HG03045 (cell line): Measurements from ENCODE around the gene SPINK7.
"Not testable (repeated sequence)": the region's sequence is repeated elsewhere in the genome, so short reads cannot be mapped to it uniquely, and the experiment has no call there.

Experiments
- ATAC-seq: cut with Tn5 transposase; IDR thresholded peaks from one replicate; pipeline ENCODE4 v1.9.1; 2021; ENCODE audit warnings: mild to moderate bottlenecking, moderate library complexity; ENCODE audit not compliant: unreplicated experiment

The SPINK7 gene

GRCh38 chr5:148312153-148312552, at the start of gene SPINK7:
SPINK7 (plus strand) TSS chr5:148312423; CDS start chr5:148312484, 61 bp downstream.
- no peak for ATAC-seq

DNA sequence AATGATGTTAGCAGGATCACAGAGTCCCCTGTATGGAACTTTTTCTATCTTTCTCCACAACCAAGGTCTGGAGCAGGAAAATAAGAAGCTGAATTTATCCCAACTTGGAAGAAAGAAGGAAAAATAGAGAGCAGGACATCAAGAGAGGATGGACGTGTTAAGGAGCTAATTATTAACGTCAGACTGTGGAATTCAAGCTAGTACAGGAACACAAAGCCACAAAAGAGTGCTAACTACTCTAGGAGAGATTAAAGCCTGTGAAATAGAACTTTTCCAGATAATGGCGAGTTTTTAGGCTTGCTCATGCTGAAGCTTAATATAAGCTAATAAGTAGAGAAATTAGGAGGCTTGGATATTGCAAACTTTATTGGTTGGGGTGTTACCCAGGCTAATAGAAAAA, 44.3 kb upstream of the SPINK7 start:
- ATAC-seq: no peak

DNA sequence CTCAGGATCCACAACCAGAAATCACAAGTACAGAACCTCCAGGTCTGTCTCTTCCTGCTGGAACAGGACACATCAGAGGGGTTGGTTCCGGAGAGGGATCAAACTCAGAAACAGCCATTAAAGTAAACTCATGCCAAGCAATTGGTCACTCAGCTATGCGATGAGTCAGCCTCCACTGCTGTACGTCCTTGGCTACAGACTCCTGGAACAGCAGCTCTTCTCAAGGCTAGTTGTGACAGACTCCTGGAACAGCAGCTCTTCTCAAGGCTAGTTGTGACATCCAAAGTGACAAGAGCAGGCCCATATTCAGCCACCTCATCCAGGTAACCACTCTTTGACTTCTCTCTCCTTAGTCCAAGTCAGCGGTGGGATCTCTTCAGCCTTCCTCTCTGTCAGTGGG, 43.7 kb upstream of the SPINK7 start, which contains the start of gene SPINK13:
Gene SPINK13, plus strand, starts transcription at position 229 of the 400 bp plus-strand sequence. CDS start 1,279 bp downstream, outside the sequence.
- no peak for ATAC-seq

DNA sequence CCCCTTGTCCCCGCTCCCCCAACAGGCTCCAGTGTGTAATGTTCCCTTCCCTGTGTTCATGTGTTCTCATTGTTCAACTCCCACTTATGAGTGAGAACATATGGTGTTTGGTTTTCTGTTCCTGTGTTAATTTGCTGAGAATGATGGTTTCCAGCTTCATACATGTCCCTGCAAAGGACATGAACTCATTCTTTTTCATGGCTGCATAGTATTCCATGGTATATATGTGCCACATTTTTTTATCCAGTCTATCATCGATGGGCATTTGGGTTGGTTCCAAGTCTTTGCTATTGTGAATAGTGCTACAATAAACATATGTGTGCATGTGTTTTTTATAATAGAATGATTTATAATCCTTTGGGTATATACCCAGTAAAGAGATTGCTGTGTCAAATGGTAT, 37.1 kb upstream of the SPINK7 start:
- not testable (repeated sequence) for ATAC-seq

DNA sequence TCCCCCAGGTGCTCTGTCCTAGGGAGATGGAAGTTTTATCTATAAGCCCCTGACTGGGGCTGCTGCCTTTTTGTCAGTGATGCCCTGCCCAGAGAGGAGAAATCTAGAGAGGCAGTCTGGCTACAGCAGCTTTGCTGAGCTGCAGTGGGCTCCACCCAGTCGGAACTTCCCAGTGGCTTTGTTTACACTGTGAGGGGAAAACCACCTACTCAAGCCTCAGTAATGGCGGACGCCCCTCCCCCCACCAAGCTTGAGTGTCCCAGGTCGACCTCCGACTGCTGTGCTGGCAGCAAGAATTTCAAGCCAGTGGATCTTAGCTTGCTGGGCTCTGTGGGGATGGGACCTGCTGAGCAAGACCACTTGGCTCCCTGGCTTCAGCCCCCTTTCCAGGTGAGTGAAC, 31.3 kb upstream of the SPINK7 start:
- not testable (repeated sequence) for ATAC-seq

DNA sequence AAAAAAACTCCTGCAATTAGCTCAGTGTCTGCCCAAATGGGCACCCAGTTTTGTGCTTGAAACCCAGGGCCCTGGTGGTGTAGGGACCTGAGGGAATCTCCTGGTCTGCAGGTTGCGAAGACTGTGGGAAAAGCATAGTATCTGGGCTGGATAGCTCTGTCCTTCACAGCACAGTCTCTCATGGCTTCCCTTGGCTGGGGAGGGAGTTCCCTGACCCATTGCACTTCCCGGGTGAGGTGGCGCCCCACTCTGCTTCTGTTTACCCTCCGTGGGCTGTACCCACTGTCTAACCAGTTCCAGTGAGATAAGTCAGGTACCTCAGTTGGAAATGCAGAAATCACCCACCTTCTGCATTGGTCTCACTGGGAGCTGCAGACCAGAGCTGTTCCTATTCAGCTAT, 30.9 kb upstream of the SPINK7 start:
- ATAC-seq: not testable (repeated sequence)

- no peak for ATAC-seq
These were observed 21.7 kb upstream of the SPINK7 start for GRCh38 chr5:148290271-148291195.

DNA sequence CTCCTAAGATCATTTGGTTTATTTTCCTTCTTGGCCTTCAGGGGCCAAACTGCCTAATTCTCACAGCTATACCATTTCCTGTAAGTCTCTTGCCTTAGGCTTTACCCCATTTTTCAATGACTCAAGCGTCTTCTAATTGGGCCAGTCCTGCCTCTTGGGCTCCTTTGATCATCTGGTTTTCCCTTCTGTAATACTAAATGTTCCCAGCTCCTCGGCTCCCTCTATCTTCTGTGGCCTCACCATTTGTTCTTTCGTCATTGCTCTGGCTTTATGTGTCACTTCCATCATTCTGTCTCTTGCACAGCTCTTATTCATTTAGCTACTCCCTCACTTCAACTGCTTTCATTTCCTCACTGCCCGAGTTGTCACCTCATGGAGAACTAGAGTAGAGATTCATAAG, 14.5 kb upstream of the SPINK7 start:
- no peak for ATAC-seq

GRCh38 chr5:148306446-148306845, 5.8 kb upstream of the SPINK7 start:
- no peak for ATAC-seq

GRCh38 chr5:148309019-148309418, 3.2 kb upstream of the SPINK7 start:
- no peak for ATAC-seq

DNA sequence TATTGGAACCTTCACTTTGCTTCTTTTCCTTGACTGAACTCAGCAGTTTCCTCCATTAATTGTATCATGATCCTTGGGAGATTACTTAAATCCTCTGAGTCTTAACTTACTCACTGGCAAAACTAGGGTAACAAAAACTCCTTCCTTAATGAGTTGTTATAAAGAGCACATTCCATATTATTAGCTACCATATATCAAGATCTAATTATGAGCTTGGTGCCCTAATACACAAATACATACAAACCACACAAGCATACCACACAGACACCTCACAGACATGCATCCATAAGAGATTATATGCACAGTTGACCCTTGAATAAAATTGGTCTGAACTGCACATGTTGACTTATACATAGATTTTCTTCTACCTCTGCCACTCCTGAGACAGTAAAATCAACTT, 2.5 kb upstream of the SPINK7 start:
- ATAC-seq: no peak

GRCh38 chr5:148311484-148311883, 739 bp upstream of the SPINK7 start:
- no peak for ATAC-seq

- ATAC-seq: no peak
These were observed 2.0 kb downstream of the SPINK7 start for GRCh38 chr5:148314187-148314586.

DNA sequence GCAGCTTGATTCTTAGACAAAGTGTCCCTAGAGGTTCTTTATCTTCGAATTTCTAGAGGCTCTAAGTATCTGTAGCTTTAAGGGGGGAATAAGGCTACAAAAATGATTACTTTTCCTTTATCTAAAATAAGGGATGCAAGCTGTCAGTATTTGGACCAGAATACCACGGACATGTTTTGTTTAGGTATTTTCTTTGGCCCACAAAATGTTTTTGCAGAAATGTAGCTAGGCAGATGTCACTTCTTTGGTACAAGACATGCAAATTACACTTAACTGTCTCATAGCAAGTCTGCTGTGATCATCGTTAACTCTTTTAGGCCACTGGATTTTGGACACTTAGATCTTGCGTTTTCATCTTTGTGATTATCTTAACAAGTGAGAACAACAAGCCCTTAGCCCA, 2.5 kb downstream of the SPINK7 start:
- no peak for ATAC-seq

GRCh38 chr5:148320011-148320963, 8.1 kb downstream of the SPINK7 start:
- not testable (repeated sequence) for ATAC-seq

GRCh38 chr5:148333262-148333849, 21.1 kb downstream of the SPINK7 start:
- ATAC-seq: no peak

DNA sequence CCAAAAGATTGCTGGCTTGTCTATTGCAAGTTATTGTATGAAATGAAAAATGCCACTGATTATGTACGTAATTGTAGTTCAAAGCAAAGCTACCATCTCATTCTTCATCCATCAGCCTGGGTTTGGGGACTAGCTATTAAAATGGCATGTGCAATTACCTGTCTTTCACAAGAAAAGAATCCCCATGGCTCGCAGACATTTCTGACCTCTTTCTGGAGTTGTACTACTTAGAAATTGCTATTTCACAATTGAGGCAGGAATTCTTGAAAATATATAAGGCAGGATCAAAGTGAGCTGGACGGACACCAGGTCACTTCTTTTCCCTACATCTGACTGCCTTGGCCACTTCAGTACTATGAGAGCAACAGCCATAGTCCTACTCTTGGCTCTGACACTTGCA, 23.0 kb downstream of the SPINK7 start, which contains the start of gene SPINK9:
Gene SPINK9, plus strand, starts transcription at position 301 of the 400 bp plus-strand sequence. Its CDS starts 55 bp downstream, at position 356.
- ATAC-seq: no peak

DNA sequence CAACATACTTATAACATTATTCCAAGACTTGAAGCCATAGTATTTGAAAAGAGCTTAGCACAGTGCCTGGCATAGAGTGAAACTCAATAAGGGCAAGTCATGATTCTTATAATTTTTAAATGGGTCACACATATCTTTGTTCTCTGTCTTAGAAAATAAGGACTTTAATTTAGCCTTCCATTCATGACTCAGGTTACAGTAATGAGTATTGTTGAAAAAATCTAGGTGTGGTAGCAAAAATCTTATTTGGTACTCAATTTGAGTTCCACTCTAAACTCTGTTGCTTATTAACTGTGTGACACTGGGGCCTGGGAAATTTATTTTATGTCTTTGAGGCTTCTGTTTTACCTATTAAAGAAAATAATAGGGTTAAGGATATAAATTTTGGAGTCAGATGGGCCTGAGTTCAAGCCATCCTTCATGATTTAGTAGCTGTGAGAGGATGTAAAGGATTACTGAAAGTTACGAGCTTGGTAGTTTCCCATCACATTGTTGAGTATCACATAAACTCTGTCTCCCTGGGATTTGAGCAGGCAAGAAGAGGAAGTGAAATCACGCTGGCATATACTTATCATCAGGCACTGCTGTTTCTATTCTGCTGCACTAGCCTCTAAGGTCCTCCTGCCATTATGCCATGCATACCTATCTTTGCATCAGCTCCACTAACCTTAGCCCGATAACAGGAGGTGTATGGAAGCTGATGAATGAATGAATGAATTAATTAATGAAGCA, 24.6 kb downstream of the SPINK7 start:
- no peak for ATAC-seq

GRCh38 chr5:148342371-148343045, 30.3 kb downstream of the SPINK7 start:
- ATAC-seq: no peak

- ATAC-seq: no peak
These were observed 30.8 kb downstream of the SPINK7 start for GRCh38 chr5:148343046-148343407.
